Measurements from ENCODE around the gene ITSN1.

GRCh38 chr21:33767236-33767635, 124.9 kb downstream of the ITSN1 start:
- TF ChIP-seq REST (IDR thresholded peaks at IDR 0.05; ENCODE audit: unreplicated experiment) = no peak
- TF ChIP-seq POLR2AphosphoS5 (IDR thresholded peaks at IDR 0.05; ENCODE audit: low read depth) = no peak
- no peak for TF ChIP-seq ETS1 (IDR thresholded peaks at IDR 0.05)
- no peak for TF ChIP-seq EZH2phosphoT487 (IDR thresholded peaks at IDR 0.05; ENCODE audit: unreplicated experiment)
- no peak for TF ChIP-seq CTCF (conservative IDR thresholded peaks at IDR 0.05; ENCODE audit: low read depth in 2 of 2)
- no peak for TF ChIP-seq EZH2 (IDR thresholded peaks at IDR 0.05; ENCODE audit: low read depth, unreplicated experiment)
- no peak for TF ChIP-seq NANOG (IDR thresholded peaks at IDR 0.05; ENCODE audit: borderline replicate concordance)
- TF ChIP-seq CREB1 (CRISPR knock-in tag; IDR thresholded peaks at IDR 0.05; ENCODE audit: low read depth) = no peak
- no peak for TF ChIP-seq JUNB (IDR thresholded peaks at IDR 0.05; ENCODE audit: unreplicated experiment)
- TF ChIP-seq ZNF462 (CRISPR knock-in tag; IDR thresholded peaks at IDR 0.05) = no peak
- no peak for TF ChIP-seq STAT1 (IDR thresholded peaks at IDR 0.05; ENCODE audit: unreplicated experiment)
- no peak for TF ChIP-seq ZNF331 (CRISPR knock-in tag; IDR thresholded peaks at IDR 0.05; ENCODE audit: low read depth)
